ENCODE data around the gene RBCK1.

GRCh38 chr20:427401-427800 lies 19.3 kb downstream of the RBCK1 start:
- TF ChIP-seq CTCF (IDR thresholded peaks at IDR 0.05; ENCODE audit: poor library complexity, severe bottlenecking), result no peak
- no peak for TF ChIP-seq RAD21 (conservative IDR thresholded peaks at IDR 0.05)
- no peak for TF ChIP-seq EZH2 (IDR thresholded peaks at IDR 0.05; ENCODE audit: borderline replicate concordance, insufficient read depth, low read length, poor library complexity, severe bottlenecking)
- TF ChIP-seq REST (IDR thresholded peaks at IDR 0.05; ENCODE audit: borderline replicate concordance), result no peak
- TF ChIP-seq MXI1 (conservative IDR thresholded peaks at IDR 0.05; ENCODE audit: poor library complexity, severe bottlenecking), result no peak
- TF ChIP-seq POLR2AphosphoS5 (IDR thresholded peaks at IDR 0.05), result no peak
- no peak for TF ChIP-seq EP300 (conservative IDR thresholded peaks at IDR 0.05; ENCODE audit: poor library complexity, severe bottlenecking)
- no peak for TF ChIP-seq TAF1 (IDR thresholded peaks at IDR 0.05; ENCODE audit: low read depth)
- TF ChIP-seq SMC3 (conservative IDR thresholded peaks at IDR 0.05; ENCODE audit: poor library complexity), result no peak

Data from neural cell (in vitro differentiated cells).